Measurements from ENCODE around the gene HSPA1A. TPM values are rescaled to one million over a fixed set of nuclear protein-coding genes. Genes with fewer than 3 reads are reported as not detected.
"Not testable (repeated sequence)": the region's sequence is repeated elsewhere in the genome, so short reads cannot be mapped to it uniquely, and the experiment has no call there.

The HSPA1A gene
- total RNA-seq, 1 donor from 2014 or later, result 195 TPM

GRCh38 chr6:31850765-31851484, 35.6 kb downstream of the HSPA1A start:
- ATAC-seq (no peak), DNase-seq (ENCODE audit: low spot score) (no peak)
- intact Hi-C loops (cut with DNase I), result no loop called here

DNA sequence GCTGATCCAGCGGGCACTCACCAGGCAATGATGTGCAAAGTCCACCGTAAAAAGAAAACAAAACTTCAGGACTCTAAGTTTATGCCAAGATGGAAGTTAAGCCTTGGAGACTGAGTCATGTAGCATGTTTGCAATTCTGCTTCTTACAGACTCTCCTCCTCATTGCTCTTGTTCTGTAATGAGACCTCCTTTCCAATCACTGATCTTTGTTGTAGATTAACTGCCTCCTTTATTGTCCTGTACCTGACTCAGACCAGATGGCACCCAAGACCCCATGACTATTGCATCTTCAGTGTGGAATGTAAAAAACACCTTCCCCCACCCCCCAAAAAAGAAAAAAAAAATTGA, 36.1 kb downstream of the HSPA1A start:
- ATAC-seq, result no peak
- DNase-seq (ENCODE audit: low spot score), result no peak
- intact Hi-C loops (cut with DNase I), result no loop called here

GRCh38 chr6:31851980-31852718, 36.8 kb downstream of the HSPA1A start:
- DNase-seq (ENCODE audit: low spot score); ATAC-seq; intact Hi-C loops (cut with DNase I): not testable (repeated sequence)

DNA sequence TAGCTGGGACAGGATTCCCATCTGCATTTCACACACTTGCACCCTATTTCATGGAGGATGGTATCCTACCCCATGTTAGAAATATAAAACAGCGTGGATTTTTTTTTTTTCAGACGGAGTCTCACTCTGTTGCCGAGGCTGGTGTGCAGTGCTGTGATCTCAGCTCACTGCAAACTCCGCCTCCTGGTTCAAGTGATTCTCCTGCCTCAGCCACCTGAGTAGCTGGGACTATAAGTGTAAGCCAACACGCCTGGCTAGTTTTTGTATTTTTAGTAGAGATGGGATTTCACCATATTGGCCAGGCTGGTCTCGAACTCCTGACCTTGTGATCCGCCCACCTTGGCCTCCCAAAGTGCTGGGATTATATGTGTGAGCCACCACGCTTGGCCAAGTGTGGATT, 42.4 kb downstream of the HSPA1A start:
- intact Hi-C loops (cut with DNase I); DNase-seq (ENCODE audit: low spot score); ATAC-seq: not testable (repeated sequence)

- intact Hi-C loops (cut with DNase I), result no loop called here
- ATAC-seq (no peak), DNase-seq (ENCODE audit: low spot score) (no peak)
Measured at GRCh38 chr6:31858707-31859106, 43.4 kb downstream of the HSPA1A start.

GRCh38 chr6:31859923-31860322, 44.6 kb downstream of the HSPA1A start:
- ATAC-seq (no peak), DNase-seq (ENCODE audit: low spot score) (no peak)
- intact Hi-C loops (cut with DNase I), result no loop called here

- DNase-seq (ENCODE audit: low spot score), result no peak
- intact Hi-C loops (cut with DNase I), result no loop called here
- no peak for ATAC-seq
Measured at GRCh38 chr6:31860349-31860748, 45.0 kb downstream of the HSPA1A start.

GRCh38 chr6:31861150-31861549, 45.8 kb downstream of the HSPA1A start:
- no peak for DNase-seq (ENCODE audit: low spot score)
- no peak for ATAC-seq
- intact Hi-C loops (cut with DNase I), result no loop called here

DNA sequence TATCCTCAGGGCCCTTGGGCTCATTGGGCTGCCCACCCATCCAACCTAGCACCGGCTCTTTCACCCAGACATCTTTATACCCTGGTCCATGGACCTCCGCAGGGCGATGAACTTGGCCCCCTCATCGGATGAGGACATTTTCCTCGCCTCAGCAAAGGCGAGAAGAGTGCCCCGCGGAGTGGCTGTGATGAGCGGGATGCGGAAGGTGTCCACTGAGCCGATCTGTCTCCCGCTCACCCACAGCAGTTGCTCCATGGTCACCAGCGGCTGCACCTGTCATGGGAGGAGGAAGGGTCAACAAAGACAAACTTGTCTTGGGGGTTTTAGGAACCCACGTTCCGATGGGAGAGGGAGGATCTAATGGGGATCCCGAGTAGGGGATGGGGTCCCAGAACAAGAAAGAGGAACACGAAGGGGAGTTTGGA, 46.6 kb downstream of the HSPA1A start:
- intact Hi-C loops (cut with DNase I), result no loop called here
- ATAC-seq (no peak), DNase-seq (ENCODE audit: low spot score) (no peak)

GRCh38 chr6:31862344-31863235, 47.2 kb downstream of the HSPA1A start, which contains the start of gene NEU1:
TSS of gene NEU1 (minus strand) at chr6:31862821. CDS start at chr6:31862776, 45 bp downstream.
- intact Hi-C loops (cut with DNase I), result no loop called here
- ATAC-seq (peak; percentile 98), DNase-seq (ENCODE audit: low spot score) (peak; percentile 99)

DNA sequence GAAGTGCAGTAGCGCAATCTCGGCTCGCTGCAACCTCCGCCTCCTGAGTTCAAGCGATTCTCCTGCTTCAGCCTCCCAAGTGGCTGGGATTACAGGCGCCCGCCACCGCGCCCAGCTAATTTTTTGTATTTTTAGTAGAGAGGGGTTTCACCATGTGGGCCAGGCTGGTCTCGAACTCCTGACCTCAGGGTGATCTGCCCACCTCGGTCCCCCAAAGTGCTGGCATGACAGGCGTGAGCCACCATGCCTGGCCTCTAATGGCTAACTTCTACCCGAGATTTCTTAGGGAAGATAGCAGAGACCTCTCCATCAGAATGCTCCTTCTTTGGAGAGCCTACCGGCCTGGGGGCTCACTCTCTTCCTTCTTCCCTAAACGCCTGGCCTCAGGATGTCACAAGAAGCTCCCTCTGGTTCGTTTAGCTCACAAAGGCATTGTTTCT, 48.8 kb downstream of the HSPA1A start:
- intact Hi-C loops (cut with DNase I); DNase-seq (ENCODE audit: low spot score); ATAC-seq: not testable (repeated sequence)

DNA sequence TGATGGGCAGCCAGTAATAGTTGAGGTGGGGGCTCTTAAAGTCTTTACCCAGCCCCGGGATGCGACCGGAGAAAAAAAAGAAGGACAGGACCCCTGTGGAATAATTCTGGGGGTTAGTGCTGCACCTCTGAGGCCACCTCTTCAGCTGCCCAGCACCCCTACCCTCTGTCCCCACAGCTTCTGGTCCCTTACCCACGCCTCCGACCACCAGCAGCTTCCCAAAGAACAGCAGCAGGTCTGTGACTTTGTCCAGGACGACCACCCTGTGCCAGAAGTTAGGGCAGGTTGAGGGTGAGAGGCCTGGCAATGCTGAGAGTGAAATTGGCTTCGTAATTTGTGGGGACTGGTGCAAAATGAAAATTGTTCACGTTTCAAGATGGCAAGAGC, 49.5 kb downstream of the HSPA1A start:
- intact Hi-C loops (cut with DNase I), result no loop called here
- no peak for DNase-seq (ENCODE audit: low spot score)
- no peak for ATAC-seq

DNA sequence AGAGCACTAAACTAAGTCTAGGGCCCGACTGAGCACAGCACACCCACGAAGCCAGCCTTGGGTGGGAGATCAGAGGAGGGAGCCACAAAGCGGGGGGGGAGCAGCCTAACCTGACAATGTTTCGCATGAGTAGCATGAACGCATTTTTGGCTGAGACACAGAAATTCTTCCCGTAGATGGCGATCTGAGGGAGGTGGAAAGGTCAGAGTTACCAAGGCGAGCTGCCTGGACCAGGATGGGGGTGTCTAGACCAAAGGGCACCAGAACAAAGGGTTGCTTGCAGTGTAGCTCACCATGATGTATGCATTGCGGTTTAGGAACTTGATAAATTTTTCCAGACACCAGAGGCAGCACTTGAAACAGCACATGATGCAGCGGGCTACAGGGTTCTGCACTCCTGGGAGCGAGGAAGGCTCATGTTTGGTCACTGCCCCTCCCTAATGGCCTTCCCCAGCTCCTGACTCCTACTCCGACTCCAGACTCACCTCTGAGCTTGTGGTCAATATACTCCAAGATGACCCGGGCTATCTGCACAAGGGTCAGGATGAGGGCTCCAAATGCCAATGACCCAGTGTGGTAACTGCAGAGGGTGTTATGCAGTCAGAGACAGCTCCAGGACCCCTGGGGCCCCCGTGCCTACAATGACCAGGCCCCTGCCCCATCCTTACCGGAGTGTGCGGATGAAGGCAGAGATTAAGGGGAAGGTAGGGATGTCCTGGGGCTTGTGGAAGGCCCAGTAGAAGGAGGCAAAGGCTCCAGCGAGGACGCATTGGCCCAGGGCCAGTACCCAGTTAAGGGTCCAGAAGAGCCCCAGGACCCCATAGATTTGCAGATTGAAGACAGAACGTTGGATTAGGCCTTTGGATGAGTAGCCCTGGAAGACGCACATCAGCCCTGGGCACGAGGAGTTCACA, 50.1 kb downstream of the HSPA1A start:
- intact Hi-C loops (cut with DNase I), result no loop called here
- ATAC-seq (no peak), DNase-seq (ENCODE audit: low spot score) (no peak)

Other genes starting within 250 kb of the HSPA1A start
- gene LTA, start 243.3 kb upstream of the HSPA1A start, total RNA-seq, result 0.27 TPM
- 0.40 TPM for gene TNF, start 240.0 kb upstream of the HSPA1A start, total RNA-seq
- 4.0 TPM for gene LTB, start 233.1 kb upstream of the HSPA1A start, total RNA-seq
- gene LST1, start 229.3 kb upstream of the HSPA1A start, total RNA-seq, result 17.7 TPM
- 1.1 TPM for gene NCR3, start 222.5 kb upstream of the HSPA1A start, total RNA-seq
- 50.6 TPM for gene AIF1, start 200.3 kb upstream of the HSPA1A start, total RNA-seq
- 166 TPM for gene PRRC2A, start 194.8 kb upstream of the HSPA1A start, total RNA-seq
- gene BAG6, start 162.9 kb upstream of the HSPA1A start, total RNA-seq, result 201 TPM
- 0.53 TPM for gene APOM, start 159.6 kb upstream of the HSPA1A start, total RNA-seq
- 14.5 TPM for gene C6orf47, start 154.8 kb upstream of the HSPA1A start, total RNA-seq
- gene GPANK1, start 150.5 kb upstream of the HSPA1A start, total RNA-seq, result 16.7 TPM
- gene CSNK2B, start 149.5 kb upstream of the HSPA1A start, total RNA-seq, result 116 TPM
- gene LY6G5B, start 145.6 kb upstream of the HSPA1A start, total RNA-seq, result 20.4 TPM
- gene LY6G5C, start 134.5 kb upstream of the HSPA1A start, total RNA-seq, result 2.1 TPM
- gene ABHD16A, start 112.2 kb upstream of the HSPA1A start, total RNA-seq, result 46.0 TPM
- not detected for gene LY6G6F, start 108.7 kb upstream of the HSPA1A start, total RNA-seq
- not detected for gene LY6G6D, start 100.2 kb upstream of the HSPA1A start, total RNA-seq
- 0.71 TPM for gene LY6G6C, start 93.8 kb upstream of the HSPA1A start, total RNA-seq
- gene MPIG6B, start 92.2 kb upstream of the HSPA1A start, total RNA-seq, result 0.62 TPM
- gene DDAH2, start 86.2 kb upstream of the HSPA1A start, total RNA-seq, result 124 TPM
- 239 TPM for gene CLIC1, start 79.0 kb upstream of the HSPA1A start, total RNA-seq
- 21.2 TPM for gene MSH5, start 75.5 kb upstream of the HSPA1A start, total RNA-seq
- gene SAPCD1, start 52.9 kb upstream of the HSPA1A start, total RNA-seq, result 4.9 TPM
- gene VWA7, start 38.2 kb upstream of the HSPA1A start, total RNA-seq, result 0.94 TPM
- gene VARS1, start 19.8 kb upstream of the HSPA1A start, total RNA-seq, result 42.3 TPM
- gene LSM2, start 8.6 kb upstream of the HSPA1A start, total RNA-seq, result 30.1 TPM
- gene HSPA1L, start 260 bp upstream of the HSPA1A start, total RNA-seq, result 2.8 TPM
- gene HSPA1B, start 12.2 kb downstream of the HSPA1A start, total RNA-seq, result 181 TPM
- gene NEU1, start 47.3 kb downstream of the HSPA1A start, total RNA-seq, result 22.1 TPM
- gene SLC44A4, start 63.5 kb downstream of the HSPA1A start, total RNA-seq, result 2.1 TPM
- 49.4 TPM for gene EHMT2, start 82.2 kb downstream of the HSPA1A start, total RNA-seq
- gene ZBTB12, start 86.5 kb downstream of the HSPA1A start, total RNA-seq, result 8.4 TPM
- 25.0 TPM for gene C2, start 112.2 kb downstream of the HSPA1A start, total RNA-seq
- gene CFB, start 130.6 kb downstream of the HSPA1A start, total RNA-seq, result 72.6 TPM
- gene NELFE, start 143.4 kb downstream of the HSPA1A start, total RNA-seq, result 55.1 TPM
- gene SKIC2, start 143.6 kb downstream of the HSPA1A start, total RNA-seq, result 60.0 TPM
- 23.0 TPM for gene DXO, start 156.6 kb downstream of the HSPA1A start, total RNA-seq
- 453 TPM for gene C4A, start 166.5 kb downstream of the HSPA1A start, total RNA-seq
- gene C4B, start 199.3 kb downstream of the HSPA1A start, total RNA-seq, result 392 TPM
- 6.1 TPM for gene CYP21A2, start 222.9 kb downstream of the HSPA1A start, total RNA-seq